Brain microvascular endothelial cell (primary cell): ENCODE measurements around the gene RBM12.

Experiments used
- DNase-seq: peaks from one replicate; pipeline ENCODE4 v3.0.0-alpha.2; 2020
- H3K27ac ChIP-seq: fragments of 250-450 bp; sonication (Bioruptor Pico); 2 replicates; pipeline ENCODE4 v1.5.1; 2020; ENCODE audit warnings: mild to moderate bottlenecking, moderate library complexity
- H3K27me3 ChIP-seq: fragments of 250-450 bp; sonication (Bioruptor Pico); replicated peaks from 2 replicates; pipeline ENCODE4 v1.5.1; 2020; ENCODE audit warnings: mild to moderate bottlenecking
- H3K36me3 ChIP-seq: fragments of 250-450 bp; sonication (Bioruptor Pico); replicated peaks from 2 replicates; pipeline ENCODE4 v1.5.1; 2020; ENCODE audit warnings: mild to moderate bottlenecking
- H3K4me3 ChIP-seq: 2 replicates; pipeline ENCODE4 v1.5.1; 2011; ENCODE audit warnings: low read depth, mild to moderate bottlenecking, control low read depth, low read length, moderate library complexity
- CTCF ChIP-seq: IDR thresholded peaks from 2 replicates; pipeline ENCODE4 v1.5.1; 2011; ENCODE audit warnings: low read depth, mild to moderate bottlenecking, moderate library complexity, low read length, control low read depth, inconsistent platforms; ENCODE audit errors: missing control alignments
- in situ Hi-C: cut with HindIII; loops from 2 replicates; pipeline ENCODE4 v1.10.0; 2017; ENCODE audit warnings: low sequenced_read_pairs, low pct_ligation_motif_present

The RBM12 gene

GRCh38 chr20:35599776-35600120 is 65.0 kb downstream of the RBM12 start:
- H3K36me3 ChIP-seq = no peaks in the 10 kb centered on the region
- DNase-seq = no peak
- TF ChIP-seq CTCF = no peak
- H3K27ac ChIP-seq = no peak overlapping the region
- H3K4me3 ChIP-seq = no peak overlapping the region
- peaks cover 6% of the 10 kb centered on the region for H3K27me3 ChIP-seq
- in situ Hi-C loops = no loop called here
